Neural cell (in vitro differentiated cells): ENCODE data around the gene HORMAD2. TPM values are rescaled to one million over a fixed set of nuclear protein-coding genes. Genes with fewer than 3 reads are reported as not detected.

Experiments
- H2AFZ ChIP-seq: fragments of 200-600, 300-800 bp; sonication (generic), shearing (Covaris generic); 2 replicates; pipeline ENCODE4 v1.6.0; 2014; ENCODE audit warnings: low read depth, mild to moderate bottlenecking, antibody characterized with exemption, low read length, moderate library complexity
- H3F3A ChIP-seq: fragments of 200-600 bp; shearing (Covaris generic); 2 replicates; pipeline ENCODE4 v1.6.1; 2016; ENCODE audit warnings: mild to moderate bottlenecking, moderate library complexity, mixed read lengths, antibody characterized with exemption, low read length; ENCODE audit not compliant: insufficient read depth, poor library complexity, severe bottlenecking
- H3K27ac ChIP-seq: fragments of 200-600, 300-800 bp; sonication (generic), shearing (Covaris generic); 2 replicates; pipeline ENCODE4 v1.5.1; 2014; ENCODE audit warnings: mild to moderate bottlenecking, low read length, moderate library complexity
- H3K27me3 ChIP-seq: fragments of 300-800, 200-600 bp; sonication (generic), shearing (Covaris generic); 2 replicates; pipeline ENCODE4 v1.6.0; 2014; ENCODE audit warnings: mild to moderate bottlenecking, low read depth, low read length, moderate library complexity; ENCODE audit not compliant: insufficient read depth
- H3K36me3 ChIP-seq: fragments of 300-800, 200-600 bp; sonication (generic), shearing (Covaris generic); 2 replicates; pipeline ENCODE4 v1.5.1; 2014; ENCODE audit warnings: mild to moderate bottlenecking, antibody characterized with exemption, low read length, moderate library complexity; ENCODE audit not compliant: insufficient read depth
- H3K4me2 ChIP-seq: fragments of 300-800, 200-600 bp; sonication (generic), shearing (Covaris generic); 2 replicates; pipeline ENCODE4 v1.6.0; 2014; ENCODE audit warnings: mild to moderate bottlenecking, low read length
- H3K4me3 ChIP-seq: fragments of 300-800, 200-600 bp; sonication (generic), shearing (Covaris generic); 2 replicates; pipeline ENCODE4 v1.5.1; 2014; ENCODE audit warnings: mild to moderate bottlenecking, low read length, moderate library complexity
- H3K79me2 ChIP-seq: fragments of 200-600 bp; shearing (Covaris generic); replicated peaks from 2 replicates; pipeline ENCODE4 v1.6.0; 2014; ENCODE audit warnings: mild to moderate bottlenecking, low read length, moderate library complexity; ENCODE audit not compliant: insufficient read depth
- H3K9ac ChIP-seq: fragments of 300-800, 200-600 bp; sonication (generic), shearing (Covaris generic); 2 replicates; pipeline ENCODE4 v1.6.1; 2016; ENCODE audit warnings: mild to moderate bottlenecking, low read length, mixed read lengths
- H3K9me2 ChIP-seq: fragments of 200-600 bp; shearing (Covaris generic); 2 replicates; pipeline ENCODE4 v1.6.1; 2016; ENCODE audit warnings: mild to moderate bottlenecking, low read length, mixed read lengths; ENCODE audit not compliant: insufficient read depth
- H3K9me3 ChIP-seq: fragments of 200-600, 300-800 bp; sonication (generic), shearing (Covaris generic); 2 replicates; pipeline ENCODE4 v1.6.1; 2016; ENCODE audit warnings: mild to moderate bottlenecking, mixed run types, low read length, moderate library complexity, mixed read lengths
- H4K20me1 ChIP-seq: fragments of 200-600 bp; shearing (Covaris generic); 2 replicates; pipeline ENCODE4 v1.6.1; 2016; ENCODE audit warnings: mild to moderate bottlenecking, mixed run types; ENCODE audit not compliant: insufficient read depth
- CTCF ChIP-seq: fragments of 450-650 bp; IDR thresholded peaks from 2 replicates; pipeline ENCODE4 v1.5.1; 2014; ENCODE audit warnings: antibody characterized with exemption, mild to moderate bottlenecking, moderate library complexity; ENCODE audit not compliant: poor library complexity, severe bottlenecking
- EP300 ChIP-seq: fragments of 450-650 bp; conservative IDR thresholded peaks from 2 replicates; pipeline ENCODE4 v1.6.1; 2014; ENCODE audit warnings: antibody characterized with exemption, mild to moderate bottlenecking, moderate library complexity; ENCODE audit not compliant: poor library complexity, severe bottlenecking
- EZH2 ChIP-seq: fragments of 200-600, 300-800 bp; shearing (Covaris generic), sonication (generic); IDR thresholded peaks from 2 replicates; pipeline ENCODE4 v1.6.1; 2014; ENCODE audit warnings: antibody characterized with exemption, low read length, borderline replicate concordance, mild to moderate bottlenecking; ENCODE audit not compliant: insufficient read depth, poor library complexity, severe bottlenecking
- MXI1 ChIP-seq: fragments of 450-650 bp; conservative IDR thresholded peaks from 2 replicates; pipeline ENCODE4 v1.6.1; 2014; ENCODE audit warnings: antibody characterized with exemption, mild to moderate bottlenecking; ENCODE audit not compliant: poor library complexity, severe bottlenecking
- POLR2AphosphoS5 ChIP-seq: IDR thresholded peaks from 2 replicates; pipeline ENCODE4 v1.6.1; 2012
- RAD21 ChIP-seq: fragments of 450-650 bp; conservative IDR thresholded peaks from 2 replicates; pipeline ENCODE4 v1.6.1; 2014; ENCODE audit warnings: antibody characterized with exemption, mild to moderate bottlenecking, moderate library complexity
- REST ChIP-seq: IDR thresholded peaks from 2 replicates; pipeline ENCODE4 v1.6.1; 2012; ENCODE audit warnings: borderline replicate concordance
- SMC3 ChIP-seq: fragments of 450-650 bp; conservative IDR thresholded peaks from 2 replicates; pipeline ENCODE4 v1.6.1; 2014; ENCODE audit warnings: antibody characterized with exemption, mild to moderate bottlenecking, moderate library complexity; ENCODE audit not compliant: poor library complexity
- TAF1 ChIP-seq: IDR thresholded peaks from 2 replicates; pipeline ENCODE4 v1.6.1; 2012; ENCODE audit warnings: low read depth
- polyA plus RNA-seq: library from polyadenylated mRNA; depleted of rRNA; stranded (reverse); fragments of >200 nt; gene quantifications from 2 replicates; pipeline ENCODE4 v1.2.3, GENCODE V29; 2014

HORMAD2 gene
- polyA plus RNA-seq, 1 donor from 2014 or later: 1.2 TPM

- Histone ChIP-seq H3K9ac (no peak overlapping the region), H4K20me1 (no peaks in the 10 kb centered on the region), H3K9me3 (no peaks in the 10 kb centered on the region), H3K9me2 (no peaks in the 10 kb centered on the region), H2AFZ (no peak overlapping the region), H3F3A (no peaks in the 10 kb centered on the region), H3K79me2 (no peaks in the 10 kb centered on the region), H3K36me3 (no peaks in the 10 kb centered on the region), H3K27me3 (no peaks in the 10 kb centered on the region), H3K4me3 (no peak overlapping the region), H3K27ac (no peak overlapping the region), H3K4me2 (no peak overlapping the region)
- no peak for TF ChIP-seq SMC3
- no peak for TF ChIP-seq POLR2AphosphoS5
- no peak for TF ChIP-seq REST
Measured at GRCh38 chr22:30182815-30183214, 102.6 kb downstream of the HORMAD2 start.

GRCh38 chr22:30183271-30183670, 103.0 kb downstream of the HORMAD2 start:
- Histone ChIP-seq H3K4me3 (no peak overlapping the region), H3K27me3 (no peaks in the 10 kb centered on the region), H3K79me2 (no peaks in the 10 kb centered on the region), H4K20me1 (no peaks in the 10 kb centered on the region), H3K9me3 (no peaks in the 10 kb centered on the region), H3K9ac (no peak overlapping the region), H3K27ac (no peak overlapping the region), H3K4me2 (no peak overlapping the region), H3K9me2 (no peaks in the 10 kb centered on the region), H3K36me3 (no peaks in the 10 kb centered on the region), H2AFZ (no peak overlapping the region), H3F3A (no peaks in the 10 kb centered on the region)
- TF ChIP-seq RAD21: no peak
- TF ChIP-seq POLR2AphosphoS5: no peak
- TF ChIP-seq CTCF: no peak
- TF ChIP-seq EP300: no peak
- no peak for TF ChIP-seq TAF1
- TF ChIP-seq SMC3: no peak
- TF ChIP-seq REST: no peak
- TF ChIP-seq MXI1: no peak
- TF ChIP-seq EZH2: no peak
